GM18951 (cell line): ENCODE measurements around the gene ZNF132.
"Not testable (repeated sequence)": the region's sequence is repeated elsewhere in the genome, so short reads cannot be mapped to it uniquely, and the experiment has no call there.

Source experiments
- POLR2A ChIP-seq: IDR thresholded peaks from 4 replicates; pipeline ENCODE4 v1.6.1; 2011; ENCODE audit warnings: mild to moderate bottlenecking; ENCODE audit not compliant: insufficient read length, insufficient read depth; ENCODE audit errors: extremely low read depth
- in situ Hi-C: fragments of 300-500 bp; cut with MboI; formaldehyde crosslinking; loops from one replicate; pipeline ENCODE4 v1.12.0; 2022; ENCODE audit warnings: low sequenced_read_pairs, mixed read lengths, inconsistent platforms; ENCODE audit not compliant: unreplicated experiment

Gene ZNF132

GRCh38 chr19:58408152-58409009 lies 31.6 kb downstream of the ZNF132 start, which contains the start of gene ZNF584:
ZNF584 (plus strand) TSS chr19:58408649; CDS start chr19:58409148, 499 bp downstream.
- in situ Hi-C loops, result no loop called here
- peak; percentile 85 for TF ChIP-seq POLR2A

- TF ChIP-seq POLR2A, result no peak
- in situ Hi-C loops, result no loop called here
These were observed 32.2 kb downstream of the ZNF132 start for GRCh38 chr19:58407658-58408151.

GRCh38 chr19:58406818-58407657 lies 32.9 kb downstream of the ZNF132 start:
- in situ Hi-C loops, result no loop called here

GRCh38 chr19:58403920-58404478 lies 36.0 kb downstream of the ZNF132 start:
- in situ Hi-C loops, result not testable (repeated sequence)

More at GRCh38 chr19:58406818-58407657, 32.9 kb downstream of the ZNF132 start:
- TF ChIP-seq POLR2A, result no peak

GRCh38 chr19:58401840-58402421 lies 38.0 kb downstream of the ZNF132 start:
- TF ChIP-seq POLR2A, result no peak
- in situ Hi-C loops, result no loop called here

GRCh38 chr19:58400916-58401839 lies 38.8 kb downstream of the ZNF132 start:
- TF ChIP-seq POLR2A, result peak; percentile 86
- in situ Hi-C loops, result no loop called here

GRCh38 chr19:58400316-58400915 lies 39.5 kb downstream of the ZNF132 start:
- TF ChIP-seq POLR2A, result no peak
- in situ Hi-C loops, result no loop called here

GRCh38 chr19:58399903-58400302 lies 40.0 kb downstream of the ZNF132 start:
- no peak for TF ChIP-seq POLR2A
- in situ Hi-C loops, result no loop called here

- no peak for TF ChIP-seq POLR2A
- in situ Hi-C loops, result no loop called here
These were observed 41.4 kb downstream of the ZNF132 start for GRCh38 chr19:58398545-58398944.

GRCh38 chr19:58398087-58398486 lies 41.9 kb downstream of the ZNF132 start:
- in situ Hi-C loops, result no loop called here

GRCh38 chr19:58397533-58398037 lies 42.4 kb downstream of the ZNF132 start:
- in situ Hi-C loops, result no loop called here
- TF ChIP-seq POLR2A, result no peak

More at GRCh38 chr19:58398087-58398486, 41.9 kb downstream of the ZNF132 start:
- TF ChIP-seq POLR2A, result no peak
